HG02588 (cell line): ENCODE data around the gene CLSTN2.

Experiments
- ATAC-seq: cut with Tn5 transposase; IDR thresholded peaks from one replicate; pipeline ENCODE4 v1.9.1; 2021; ENCODE audit warnings: mild to moderate bottlenecking, moderate library complexity; ENCODE audit not compliant: unreplicated experiment

Gene CLSTN2

DNA sequence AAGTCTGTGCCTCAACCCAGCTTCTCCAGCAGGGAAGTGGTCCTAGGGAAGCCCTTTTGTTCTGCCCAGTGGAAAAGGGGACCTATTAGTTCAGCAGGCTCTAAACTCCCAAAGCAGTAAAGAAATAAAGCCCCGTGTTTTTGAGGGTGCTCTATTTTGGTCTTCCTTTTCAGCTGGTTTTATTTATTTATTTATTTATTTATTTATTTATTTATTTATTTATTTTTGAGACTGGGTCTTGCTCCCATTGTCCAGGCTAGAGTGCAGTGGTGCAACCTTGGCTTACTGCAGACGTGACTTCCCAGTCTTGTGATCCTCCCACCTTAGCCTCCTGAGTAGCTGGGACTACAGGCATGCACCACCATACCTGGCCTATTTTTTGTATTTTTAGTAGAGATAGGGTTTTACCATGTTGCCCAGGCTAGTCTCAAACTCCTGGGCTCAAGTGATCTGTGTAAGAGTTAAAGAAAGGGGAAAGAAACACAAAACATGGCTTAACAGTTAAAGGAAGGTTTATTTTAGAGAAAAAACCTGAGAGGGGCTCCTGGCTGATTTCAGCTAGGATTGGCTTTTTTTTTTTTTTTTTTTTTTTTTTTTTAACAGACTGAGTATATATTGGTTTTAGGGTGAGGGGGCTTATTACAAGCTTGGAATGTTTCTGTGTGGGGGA is 154.6 kb downstream of the CLSTN2 start:
- no peak for ATAC-seq

DNA sequence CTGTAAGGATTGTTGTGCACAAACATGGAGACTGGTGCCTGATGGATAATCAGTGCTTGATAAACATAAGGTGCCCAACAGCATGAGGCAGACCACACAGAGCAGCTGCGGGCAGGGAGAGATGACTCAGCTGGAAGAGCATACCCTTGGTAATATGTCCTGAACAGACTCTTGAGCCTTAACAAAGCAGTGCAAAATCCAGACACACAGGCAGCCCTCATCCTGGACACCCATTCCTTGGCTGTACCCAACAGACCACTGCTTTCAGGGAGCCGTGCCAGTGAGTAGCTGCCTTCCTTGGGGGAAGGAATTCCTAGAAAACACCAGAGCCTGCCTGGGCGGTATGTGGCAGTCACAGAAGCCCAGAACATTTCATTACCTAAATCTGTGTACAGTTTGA is 156.2 kb downstream of the CLSTN2 start:
- ATAC-seq = no peak

DNA sequence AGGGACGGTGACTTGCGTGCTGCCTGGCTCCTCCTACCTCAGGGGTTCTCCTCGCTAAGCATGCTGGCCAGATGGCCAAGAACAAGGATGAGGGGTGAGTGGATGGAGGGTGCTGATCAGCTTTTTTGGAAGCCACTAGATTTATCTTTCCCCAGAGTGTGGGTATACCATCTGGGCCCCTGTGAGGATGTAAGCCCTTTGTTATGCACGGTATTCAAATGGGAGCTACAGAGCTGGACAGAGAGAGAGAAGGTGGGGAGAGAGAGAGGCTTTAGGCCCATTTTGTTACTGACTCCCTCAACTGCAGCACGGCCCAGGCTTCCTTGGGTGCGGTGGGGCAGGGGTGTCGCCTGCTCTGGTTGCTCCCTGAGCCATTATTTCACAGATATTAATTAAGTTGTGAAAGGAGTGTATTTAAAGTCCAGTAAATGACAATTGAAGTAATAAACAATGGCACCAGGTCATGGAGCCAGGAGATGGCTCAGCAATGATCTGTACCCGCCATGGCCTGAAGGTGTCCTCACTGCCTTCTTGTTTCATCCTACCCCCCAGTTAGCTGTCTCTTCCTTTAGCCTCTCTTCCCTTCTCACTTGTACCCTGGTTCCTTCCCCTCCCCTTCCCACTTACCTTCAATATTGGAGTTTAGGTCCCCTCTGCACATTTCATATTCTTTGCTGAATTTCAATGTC is 158.0 kb downstream of the CLSTN2 start:
- ATAC-seq = no peak

DNA sequence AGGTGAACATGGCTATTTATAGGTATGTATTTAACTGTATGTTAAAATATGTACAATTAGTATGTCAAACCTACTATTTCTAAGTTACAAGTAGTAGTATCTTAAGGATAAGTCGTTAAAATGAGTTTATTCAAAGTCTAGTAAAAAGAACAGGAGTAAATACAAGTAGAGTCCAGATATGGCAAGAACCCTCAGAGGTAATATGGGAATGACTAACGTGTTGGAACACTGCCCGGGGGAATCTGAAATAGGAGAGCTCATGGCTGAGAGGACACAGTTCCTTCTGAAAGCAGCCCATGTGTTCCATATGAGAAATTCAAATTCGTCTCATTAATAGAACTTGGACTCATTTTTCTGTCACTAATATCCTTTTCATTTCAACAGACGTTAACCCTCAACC is 158.8 kb downstream of the CLSTN2 start:
- no peak for ATAC-seq

DNA sequence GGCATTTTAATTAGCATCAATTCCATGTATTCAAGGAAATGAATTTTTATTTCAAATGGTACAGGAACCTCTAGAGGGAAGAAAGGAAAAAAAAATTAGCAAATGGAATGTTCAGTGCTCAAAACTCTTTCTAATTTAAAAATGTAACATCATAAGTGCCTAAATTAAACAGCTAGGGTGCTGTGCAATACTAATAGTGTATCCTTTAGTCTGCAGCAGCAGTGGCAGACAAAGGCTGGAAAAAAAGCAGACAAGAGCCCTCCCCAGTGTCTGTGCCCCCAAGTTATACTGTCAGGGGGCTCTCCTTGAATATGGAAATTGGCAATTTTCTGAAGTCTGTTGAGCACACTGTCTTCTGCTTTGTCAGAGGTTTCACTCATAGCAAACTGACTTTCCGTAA is 159.5 kb downstream of the CLSTN2 start:
- ATAC-seq = no peak

DNA sequence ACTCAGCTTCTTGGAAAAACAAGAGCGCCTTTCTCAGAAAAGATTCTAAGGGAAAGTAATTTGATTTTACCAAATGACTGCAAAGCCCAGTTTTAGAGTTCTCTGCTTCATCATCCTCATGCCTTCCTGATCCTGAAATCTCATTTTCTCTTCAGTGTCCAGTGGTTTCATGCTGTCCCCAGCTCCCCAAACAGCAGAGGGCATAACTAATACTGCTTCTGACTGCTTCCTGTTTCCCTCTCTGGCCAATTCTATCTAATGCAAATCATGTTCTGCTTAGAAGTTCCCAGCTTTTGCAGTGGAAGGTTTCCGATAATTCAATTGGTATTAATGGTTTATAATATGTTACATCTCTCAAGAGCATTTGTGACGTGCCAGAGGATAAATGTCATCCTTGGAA is 161.1 kb downstream of the CLSTN2 start:
- ATAC-seq = no peak

DNA sequence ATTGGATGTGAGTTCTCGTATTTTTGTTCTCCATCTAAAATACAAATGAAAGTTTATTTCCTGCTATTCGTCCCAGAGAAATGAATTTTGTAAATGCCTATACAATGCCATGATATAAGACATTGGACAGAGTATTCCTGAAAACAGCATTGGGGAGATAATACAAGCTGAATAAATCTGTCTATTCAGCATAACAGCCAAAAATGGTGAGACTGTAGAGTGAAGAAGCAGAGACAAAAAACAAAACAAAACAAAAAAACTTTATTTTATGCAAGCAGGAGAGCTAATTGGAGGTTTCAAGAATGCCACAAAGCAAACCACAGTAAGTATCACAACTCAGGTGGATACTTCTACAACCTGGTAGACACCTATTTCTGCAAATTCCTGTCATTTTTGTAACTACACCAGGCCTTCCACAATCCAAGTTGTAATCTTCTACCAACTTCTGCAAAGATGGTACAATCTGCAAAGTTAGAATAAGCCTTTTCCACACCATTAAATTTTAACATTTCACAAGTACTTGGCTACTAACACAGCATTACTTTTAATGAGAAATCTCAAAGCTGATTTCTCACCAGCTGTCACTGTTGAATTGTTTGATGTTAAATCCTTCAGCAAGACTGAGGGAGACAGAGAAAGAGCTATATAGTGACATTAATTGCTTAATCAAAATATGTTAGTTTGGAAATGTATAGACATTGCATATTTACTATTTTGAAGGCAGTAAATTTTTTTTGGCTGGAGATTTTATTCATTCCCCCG is 163.1 kb downstream of the CLSTN2 start:
- no peak for ATAC-seq

DNA sequence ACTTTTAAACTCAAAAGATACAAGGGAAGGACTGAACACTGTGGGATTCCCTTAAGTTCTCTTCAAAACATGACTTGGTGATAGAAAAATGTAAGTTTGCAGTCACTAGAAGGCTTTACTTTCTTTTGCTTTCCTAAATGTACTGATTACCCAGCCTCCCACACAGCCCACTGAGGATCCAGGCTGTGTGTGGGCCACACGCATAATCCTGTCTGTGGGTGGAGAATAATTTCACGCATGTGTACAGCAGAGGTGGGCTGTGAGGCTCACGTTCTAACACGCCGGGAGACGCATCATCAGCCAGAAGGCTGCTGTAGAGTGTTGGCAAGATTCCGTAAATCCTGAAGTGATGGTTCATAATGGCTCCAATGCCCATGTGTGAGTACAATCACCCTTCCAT is 165.5 kb downstream of the CLSTN2 start:
- no peak for ATAC-seq

DNA sequence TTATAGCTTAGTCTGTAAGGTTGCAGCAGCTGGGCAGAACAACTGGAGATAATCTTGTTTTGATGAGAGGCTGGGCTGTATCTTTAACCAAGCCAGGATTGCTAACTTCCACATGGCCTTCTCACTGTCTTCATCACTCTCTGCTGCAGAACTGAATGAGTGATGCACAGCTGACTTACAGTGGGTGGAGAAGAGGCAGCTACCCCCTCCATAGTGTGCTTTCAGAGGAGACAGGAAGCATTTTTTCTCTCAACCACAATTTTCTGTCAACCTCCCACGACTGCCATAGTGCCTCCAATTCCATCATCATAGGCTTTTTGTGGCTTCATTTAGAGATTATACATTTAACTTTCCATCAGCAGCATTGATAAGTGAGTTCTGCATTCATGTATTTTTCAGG is 168.2 kb downstream of the CLSTN2 start:
- no peak for ATAC-seq

DNA sequence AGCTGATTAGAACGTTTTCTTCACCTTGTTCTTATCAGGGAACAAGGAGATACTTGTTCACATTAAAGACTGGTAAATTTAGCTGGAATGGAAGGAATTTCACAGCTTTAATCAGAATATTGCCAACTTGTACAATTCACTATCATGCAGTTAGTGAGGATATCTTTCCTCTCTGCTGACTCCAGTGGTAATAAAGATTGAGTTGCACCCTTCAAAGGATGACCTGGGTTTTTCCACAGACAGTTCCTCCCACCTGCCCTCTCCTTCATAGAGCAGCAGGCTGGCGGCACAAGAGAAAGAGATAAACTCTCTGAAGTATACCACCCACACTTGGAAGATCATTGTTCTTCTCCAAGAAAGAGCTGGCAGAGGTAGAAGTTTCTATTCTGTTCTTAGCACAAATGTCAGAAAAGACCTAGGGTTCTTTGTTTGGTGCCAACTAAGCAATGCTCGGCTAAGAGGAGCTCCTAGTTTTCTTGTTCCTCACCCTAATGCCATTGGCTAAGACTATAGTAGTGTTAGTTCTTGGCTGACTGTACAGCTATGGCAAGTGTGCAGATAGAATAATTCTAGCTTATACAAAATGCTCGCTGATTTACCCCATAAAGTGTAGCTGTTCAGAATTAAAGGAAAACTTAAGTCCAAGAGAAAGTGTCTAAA is 169.1 kb downstream of the CLSTN2 start:
- ATAC-seq = no peak

DNA sequence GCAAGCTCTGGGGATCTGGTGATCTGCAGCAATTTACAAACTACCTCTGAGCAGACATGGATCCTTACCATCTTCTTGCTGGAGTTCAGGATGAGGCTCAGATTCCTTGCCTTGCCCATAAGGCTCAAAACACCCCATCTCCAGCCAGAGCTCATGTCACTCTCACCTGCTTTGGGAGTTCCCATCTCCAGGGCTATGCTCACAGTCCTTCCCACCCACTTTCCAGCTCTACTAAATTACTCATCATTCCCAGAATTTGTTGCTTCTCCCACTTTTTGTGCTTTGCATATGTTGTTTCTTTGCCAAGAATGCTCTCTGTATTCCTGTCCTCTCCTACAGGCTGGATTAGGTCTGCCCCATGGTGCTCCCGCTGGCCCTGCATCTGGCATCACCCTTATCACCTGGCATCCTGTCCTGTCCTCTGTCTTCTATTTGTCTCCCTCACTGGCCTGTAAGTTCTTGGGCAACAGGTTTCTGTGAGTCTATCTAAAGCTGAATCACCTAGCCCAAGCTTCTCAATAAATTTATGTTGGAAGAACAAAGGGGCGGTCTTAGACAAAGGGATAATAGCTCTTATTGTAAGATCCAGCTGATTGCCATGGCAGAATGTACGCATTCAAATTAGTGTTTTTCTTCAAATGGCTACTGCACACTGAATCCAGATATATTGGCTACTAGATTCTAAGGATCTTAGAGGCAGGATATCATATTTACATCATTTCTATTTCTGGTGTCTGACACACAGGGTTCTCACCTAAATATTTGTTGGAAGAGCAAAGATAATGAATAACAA is 179.2 kb downstream of the CLSTN2 start:
- no peak for ATAC-seq

DNA sequence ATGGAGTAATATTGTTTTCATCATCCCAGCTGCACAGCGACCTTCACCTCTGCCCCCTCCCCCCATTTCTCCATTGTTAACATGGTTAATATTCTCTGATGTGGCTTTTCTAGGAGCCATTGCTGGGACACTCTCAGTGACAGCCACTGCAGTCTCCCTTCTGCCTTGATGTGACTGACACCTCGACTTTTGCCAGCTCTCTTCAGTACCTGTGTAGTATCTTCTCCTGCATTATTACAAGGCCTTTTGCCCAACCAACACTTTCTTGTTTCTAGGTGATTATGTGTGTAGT is 179.8 kb downstream of the CLSTN2 start:
- no peak for ATAC-seq

DNA sequence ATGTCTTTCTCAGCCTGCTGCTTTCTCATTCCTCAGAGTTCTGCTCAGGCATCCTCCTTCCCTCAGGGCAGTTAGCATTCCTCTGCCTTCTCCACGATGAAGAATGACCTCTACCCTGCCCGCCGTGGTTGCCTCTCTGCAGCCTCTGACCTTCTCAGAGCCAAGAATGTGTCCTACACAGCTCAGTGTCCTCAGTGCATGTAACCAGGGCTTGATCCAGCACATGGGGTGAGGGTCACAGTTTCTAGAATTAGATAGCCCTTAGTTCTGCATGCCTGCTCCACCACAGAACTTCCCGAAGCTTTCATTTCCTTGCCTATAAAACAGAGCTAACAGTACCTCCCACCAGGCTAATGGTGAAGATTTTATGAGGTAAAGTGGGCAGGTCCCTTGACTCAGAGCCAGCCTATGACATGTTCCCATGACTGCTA is 182.1 kb downstream of the CLSTN2 start:
- no peak for ATAC-seq

DNA sequence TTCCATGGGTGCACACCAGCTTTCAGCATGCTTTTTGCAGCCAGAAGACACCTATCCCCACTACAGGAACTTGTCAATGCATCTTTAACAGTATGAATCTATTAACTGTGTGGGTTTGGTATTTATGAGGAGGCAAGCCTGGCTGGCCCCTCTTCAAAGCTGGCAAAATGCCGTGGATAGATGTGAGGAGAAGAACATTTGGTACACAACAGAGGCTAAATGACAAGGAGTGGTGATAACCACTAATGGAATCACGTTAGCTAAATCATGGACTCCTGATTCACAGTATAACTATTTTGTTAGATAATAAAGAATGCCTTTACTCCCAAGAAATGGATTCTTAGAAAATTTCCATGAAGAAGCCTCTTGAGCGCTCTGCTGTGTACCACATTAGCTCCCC is 187.2 kb downstream of the CLSTN2 start:
- ATAC-seq = no peak

DNA sequence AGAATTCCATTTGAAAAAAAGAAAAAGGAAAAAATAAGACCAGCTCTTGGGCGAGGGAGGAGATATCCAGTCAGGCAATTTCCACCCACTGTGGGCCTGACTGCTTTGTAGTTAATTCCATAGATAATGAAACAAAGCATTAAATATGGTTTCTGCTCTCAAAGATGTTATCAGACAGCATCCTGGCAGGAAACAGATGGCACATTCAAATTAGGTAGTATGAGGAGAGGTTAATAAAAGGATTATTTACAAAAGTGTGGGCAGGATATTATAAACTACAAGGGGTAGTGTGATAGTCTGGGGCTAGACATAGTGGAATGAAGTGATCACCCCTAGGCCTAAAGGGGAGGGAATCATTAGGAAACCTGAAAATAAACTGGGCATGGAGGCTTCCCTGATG is 193.2 kb downstream of the CLSTN2 start:
- ATAC-seq = peak; percentile 11

DNA sequence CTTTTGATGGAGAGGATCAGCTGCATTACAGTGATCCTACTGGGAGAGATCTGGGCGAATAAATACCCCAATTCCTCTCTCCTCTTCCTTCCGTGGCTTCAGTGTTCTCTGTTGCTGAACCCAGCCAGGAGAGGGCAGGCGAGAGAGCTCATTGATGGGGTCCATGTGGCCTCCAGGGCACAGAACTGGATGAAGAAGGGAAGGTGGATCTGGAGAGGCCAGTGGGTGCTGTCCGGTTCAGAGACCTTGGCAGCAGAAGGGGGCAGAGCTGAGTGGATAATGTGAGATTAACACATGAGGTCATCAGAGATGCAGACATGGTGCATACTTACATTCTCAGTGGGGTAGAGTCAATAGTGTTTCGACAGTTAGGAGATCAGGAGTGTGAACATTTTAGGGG is 193.6 kb downstream of the CLSTN2 start:
- ATAC-seq = peak; percentile 54

DNA sequence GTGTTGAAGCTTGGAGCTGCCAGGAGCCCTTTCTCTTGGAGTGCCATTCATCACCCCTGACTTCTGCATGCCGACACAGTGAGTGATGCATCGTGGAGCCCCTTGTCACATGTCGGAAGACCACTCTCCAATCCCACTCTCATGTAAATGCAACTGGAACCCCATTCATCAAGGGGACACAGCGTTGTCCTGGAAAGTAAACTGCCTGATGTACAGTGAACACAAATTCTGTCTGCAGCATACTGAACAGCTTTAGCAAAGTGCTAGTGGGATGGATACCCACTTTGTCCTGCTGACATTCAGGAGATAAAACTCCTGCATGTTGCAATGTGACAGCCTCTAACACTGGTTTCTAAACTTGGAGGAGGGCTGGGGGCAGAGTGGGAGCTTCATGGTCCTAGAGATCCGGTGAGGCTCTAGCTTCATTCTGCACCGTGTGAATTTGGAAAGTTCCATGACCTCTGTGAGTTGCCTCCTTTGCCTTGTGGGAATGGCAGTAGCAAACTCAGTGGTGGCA is 194.8 kb downstream of the CLSTN2 start:
- ATAC-seq = no peak

DNA sequence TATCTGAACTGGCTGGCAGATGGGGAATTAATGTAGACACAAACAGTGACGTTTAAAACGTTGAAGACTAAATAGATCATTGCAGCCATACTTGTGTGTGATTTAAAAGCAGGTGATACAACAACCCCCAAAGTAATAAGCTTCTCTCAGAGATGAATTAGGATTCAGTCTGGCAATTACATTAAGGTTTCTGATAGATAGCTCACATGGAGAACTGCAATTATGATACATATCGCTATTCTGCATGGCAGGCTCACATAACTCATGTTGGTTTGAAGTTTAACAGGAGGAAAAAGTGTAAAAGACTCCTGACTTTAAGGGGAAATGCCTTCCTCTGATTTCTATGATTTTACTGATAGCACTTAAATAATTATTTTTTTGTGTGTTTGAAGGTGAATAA is 196.9 kb downstream of the CLSTN2 start:
- no peak for ATAC-seq

DNA sequence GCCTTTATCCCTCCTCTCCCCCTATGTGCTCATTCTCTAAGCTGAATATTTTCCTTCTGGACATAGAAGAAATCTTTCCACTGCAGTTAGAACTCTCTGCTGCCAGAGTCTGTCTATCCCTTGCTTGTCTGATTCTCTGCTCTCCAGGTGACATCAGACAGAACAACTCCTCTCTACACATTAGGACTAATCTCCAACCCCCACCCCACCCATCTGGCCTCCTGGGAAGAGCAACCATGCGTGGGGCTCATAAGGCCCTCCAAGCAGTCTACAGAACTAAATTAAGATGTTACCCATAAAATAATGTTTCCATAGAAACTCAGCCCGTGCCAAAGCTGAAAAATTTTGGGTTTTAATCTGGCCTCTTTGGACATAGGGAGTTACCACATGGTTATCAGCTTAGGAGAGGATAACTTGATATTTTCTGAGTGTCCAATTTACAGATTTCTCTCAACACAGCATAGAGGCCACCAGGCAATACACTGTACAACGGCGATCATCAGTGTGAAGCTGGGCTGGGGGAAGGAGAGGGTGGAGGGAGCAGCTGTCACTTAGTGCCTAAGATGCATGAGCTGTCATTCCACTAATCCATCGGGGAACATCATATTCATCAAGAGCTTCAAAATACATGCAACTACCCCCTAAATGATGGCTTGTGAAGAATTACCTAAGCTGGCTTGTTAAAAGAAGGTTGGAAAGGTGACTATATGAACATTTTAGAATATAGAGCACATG is 199.4 kb downstream of the CLSTN2 start:
- no peak for ATAC-seq

DNA sequence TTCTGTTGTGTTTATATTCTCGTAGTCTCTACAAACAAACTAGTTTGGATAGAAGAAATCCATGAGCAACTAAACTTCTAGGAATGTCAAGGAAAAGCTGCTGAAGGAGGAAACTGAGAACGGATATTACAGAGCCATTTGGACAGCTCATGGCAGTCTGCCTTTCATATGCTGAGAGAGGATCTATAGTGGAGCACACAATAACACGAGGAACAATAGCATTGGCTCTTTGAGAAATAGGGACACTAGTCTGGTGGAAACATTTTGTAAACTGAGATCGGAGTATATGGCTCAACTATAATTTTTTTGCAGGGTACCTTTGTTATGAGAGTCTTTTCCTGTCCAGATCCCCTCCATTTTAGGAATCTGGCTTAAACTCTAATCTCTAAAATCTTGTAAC is 200.5 kb downstream of the CLSTN2 start:
- ATAC-seq = no peak
